ENCODE measurements around the gene BCL2A1. TPM values are rescaled to one million over a fixed set of nuclear protein-coding genes. Genes with fewer than 3 reads are reported as not detected.
A peak's percentile ranks its signal among the peaks of the same experiment; 100 is the strongest.

BCL2A1 gene
- total and polyA plus RNA-seq, 2 donors (not counting 1 experiment from before 2014, with no cell fraction given), result 0.31 to 8.9 TPM

GRCh38 chr15:79952329-79952728 is 18.7 kb downstream of the BCL2A1 start:
- Histone ChIP-seq H3K27ac (ENCODE audit: insufficient read depth, low read length) (no peak overlapping the region), H3K4me2 (ENCODE audit: extremely low read depth, insufficient read depth, low read length) (no peak overlapping the region), H3K27me3 (ENCODE audit: control insufficient read depth, insufficient read depth, low read length) (no peaks in the 10 kb centered on the region), H3K79me2 (ENCODE audit: control insufficient read depth, insufficient read depth, low read length) (no peaks in the 10 kb centered on the region), H3K4me1 (ENCODE audit: control insufficient read depth, extremely low read depth, insufficient read depth, low read length) (peaks cover 3% of the 10 kb centered on the region), H2AFZ (ENCODE audit: low read length) (no peak overlapping the region), H3K36me3 (ENCODE audit: control insufficient read depth, insufficient read depth, low read length) (no peaks in the 10 kb centered on the region), H3K4me3 (replicated peaks in 1 of 4; ENCODE audit: control extremely low read depth in 1 of 4, insufficient read depth in 1 of 4, low read depth in 3 of 4, low read length in 4 of 4) (no peak overlapping the region), H3K9ac (ENCODE audit: insufficient read depth, low read length) (no peak overlapping the region), H4K20me1 (ENCODE audit: control insufficient read depth, extremely low read depth, insufficient read depth, low read length) (no peaks in the 10 kb centered on the region), H3K9me3 (ENCODE audit: control insufficient read depth, insufficient read depth, low read depth, low read length) (no peaks in the 10 kb centered on the region)
- TF ChIP-seq CTCF (conservative IDR thresholded peaks at IDR 0.05 in 1 of 2, IDR thresholded peaks at IDR 0.05 in 1 of 2; ENCODE audit: low read depth in 1 of 2, low read length in 2 of 2) (no peak), EZH2 (IDR thresholded peaks at IDR 0.05; ENCODE audit: low read length, missing control alignments) (no peak)
- peak in 1 of 2 donors; percentile 11 for DNase-seq (ENCODE audit: low read depth in 2 of 2)

GRCh38 chr15:79950247-79950646 is 20.7 kb downstream of the BCL2A1 start:
- Histone ChIP-seq H3K9ac (ENCODE audit: insufficient read depth, low read length) (no peak overlapping the region), H3K4me1 (ENCODE audit: control insufficient read depth, extremely low read depth, insufficient read depth, low read length) (peaks cover 3% of the 10 kb centered on the region), H3K27me3 (ENCODE audit: control insufficient read depth, insufficient read depth, low read length) (no peaks in the 10 kb centered on the region), H2AFZ (ENCODE audit: low read length) (no peak overlapping the region), H3K4me3 (replicated peaks in 1 of 4; ENCODE audit: control extremely low read depth in 1 of 4, insufficient read depth in 1 of 4, low read depth in 3 of 4, low read length in 4 of 4) (no peak overlapping the region), H4K20me1 (ENCODE audit: control insufficient read depth, extremely low read depth, insufficient read depth, low read length) (no peaks in the 10 kb centered on the region), H3K4me2 (ENCODE audit: extremely low read depth, insufficient read depth, low read length) (no peak overlapping the region), H3K36me3 (ENCODE audit: control insufficient read depth, insufficient read depth, low read length) (no peaks in the 10 kb centered on the region), H3K9me3 (ENCODE audit: control insufficient read depth, insufficient read depth, low read depth, low read length) (no peaks in the 10 kb centered on the region), H3K27ac (ENCODE audit: insufficient read depth, low read length) (no peak overlapping the region), H3K79me2 (ENCODE audit: control insufficient read depth, insufficient read depth, low read length) (no peaks in the 10 kb centered on the region)
- DNase-seq (ENCODE audit: low read depth in 2 of 2), result no peak
- TF ChIP-seq EZH2 (IDR thresholded peaks at IDR 0.05; ENCODE audit: low read length, missing control alignments), result no peak
- TF ChIP-seq CTCF (conservative IDR thresholded peaks at IDR 0.05 in 1 of 2, IDR thresholded peaks at IDR 0.05 in 1 of 2; ENCODE audit: low read depth in 1 of 2, low read length in 2 of 2), result no peak

GRCh38 chr15:79948761-79949160 is 22.2 kb downstream of the BCL2A1 start:
- no peak for DNase-seq (ENCODE audit: low read depth in 2 of 2)
- Histone ChIP-seq H3K4me1 (ENCODE audit: control insufficient read depth, extremely low read depth, insufficient read depth, low read length) (no peaks in the 10 kb centered on the region), H3K27ac (ENCODE audit: insufficient read depth, low read length) (no peak overlapping the region), H3K4me2 (ENCODE audit: extremely low read depth, insufficient read depth, low read length) (no peak overlapping the region), H2AFZ (ENCODE audit: low read length) (no peak overlapping the region), H4K20me1 (ENCODE audit: control insufficient read depth, extremely low read depth, insufficient read depth, low read length) (no peaks in the 10 kb centered on the region), H3K9ac (ENCODE audit: insufficient read depth, low read length) (no peak overlapping the region), H3K9me3 (ENCODE audit: control insufficient read depth, insufficient read depth, low read depth, low read length) (no peaks in the 10 kb centered on the region), H3K27me3 (ENCODE audit: control insufficient read depth, insufficient read depth, low read length) (no peaks in the 10 kb centered on the region), H3K36me3 (ENCODE audit: control insufficient read depth, insufficient read depth, low read length) (no peaks in the 10 kb centered on the region), H3K4me3 (replicated peaks in 1 of 4; ENCODE audit: control extremely low read depth in 1 of 4, insufficient read depth in 1 of 4, low read depth in 3 of 4, low read length in 4 of 4) (no peak overlapping the region), H3K79me2 (ENCODE audit: control insufficient read depth, insufficient read depth, low read length) (no peaks in the 10 kb centered on the region)
- TF ChIP-seq EZH2 (IDR thresholded peaks at IDR 0.05; ENCODE audit: low read length, missing control alignments) (no peak), CTCF (conservative IDR thresholded peaks at IDR 0.05 in 1 of 2, IDR thresholded peaks at IDR 0.05 in 1 of 2; ENCODE audit: low read depth in 1 of 2, low read length in 2 of 2) (no peak)

All from fibroblast of lung (primary cell).